HCT116 (cell line): Measurements from ENCODE around the gene TFIP11. TPM values are rescaled to one million over a fixed set of nuclear protein-coding genes. Genes with fewer than 3 reads are reported as not detected.

Experiments used
- ATAC-seq: fragments of 200-7000 bp; cut with Tn5 transposase; 2 replicates; pipeline ENCODE4 v1.9.1; 2020; ENCODE audit warnings: mild to moderate bottlenecking, moderate library complexity
- BruUV-seq: library from RNA; stranded (reverse); fragments of 400-500 nt; replicated peaks from 2 replicates; lab custom pipeline; 2021; lab: Mats Ljungman, UMichigan
- CTCF ChIA-PET: fragments of 300-600 bp; sonication (Branson Sonifier 250); formaldehyde crosslinking; loops from one replicate; lab custom pipeline; 2021; ENCODE audit warnings: antibody characterized with exemption; lab: Charles Lee
- POLR2A ChIA-PET: fragments of 300-600, 350-600 bp; sonication (Branson Sonifier 250); formaldehyde crosslinking; loops from one replicate; lab custom pipeline; 2021; ENCODE audit warnings: antibody characterized with exemption; lab: Charles Lee
- RAD21 ChIA-PET, 2 experiments: fragments of 300-600 bp; sonication (Branson Sonifier 250); formaldehyde crosslinking; loops; one replicate each; lab custom pipeline; 2023; ENCODE audit warnings: low total read pairs in 2 of 2; ENCODE audit not compliant: uncharacterized antibody in 2 of 2, unreplicated experiment in 2 of 2, low non-redundant PET in 1 of 2; lab: Charles Lee
- DNase-seq: peaks from one replicate; pipeline ENCODE4 v3.0.0-alpha.2; 2010; ENCODE audit warnings: low read depth, low spot score
- H2AFZ ChIP-seq: fragments of 200-600 bp; shearing (Covaris generic), sonication (generic); 2 replicates; pipeline ENCODE4 v1.6.1; 2017; ENCODE audit warnings: low read depth, mixed run types, mixed read lengths, antibody characterized with exemption, low read length; ENCODE audit not compliant: poor library complexity, severe bottlenecking
- H3K27ac ChIP-seq: 2 replicates; pipeline ENCODE4 v1.5.1; 2012; ENCODE audit warnings: low read depth, low read length
- H3K27me3 ChIP-seq: fragments of 200-600 bp; sonication (generic); 2 replicates; pipeline ENCODE4 v1.6.1; 2016; ENCODE audit warnings: mixed run types, low read length, mixed read lengths; ENCODE audit not compliant: insufficient read depth
- H3K36me3 ChIP-seq, 2 experiments: fragments of 200-500 bp in 1 of 2; fragments of 200-600 bp in 1 of 2; sonication (Bioruptor generic) in 1 of 2; sonication (generic) in 1 of 2; 2 replicates each; pipeline versions ENCODE4 v1.5.1 to v1.6.1; 2014 to 2016; ENCODE audit warnings: low read length in 2 of 2, inconsistent platforms in 1 of 2, mixed read lengths in 1 of 2, mixed run types in 1 of 2; ENCODE audit not compliant: insufficient read depth in 2 of 2, control insufficient read depth in 1 of 2
- H3K4me1 ChIP-seq, 2 experiments: fragments of 200-600 bp in 1 of 2; sonication (generic) in 1 of 2; 2 replicates each; pipeline versions ENCODE4 v1.5.1 to v1.6.1; 2012 to 2017; ENCODE audit warnings: low read length in 2 of 2, inconsistent platforms in 1 of 2, mild to moderate bottlenecking in 1 of 2, mixed read lengths in 1 of 2, mixed run types in 1 of 2, moderate library complexity in 1 of 2; ENCODE audit not compliant: insufficient read depth in 2 of 2, control insufficient read depth in 1 of 2
- H3K4me2 ChIP-seq: fragments of 200-600 bp; sonication (generic); 2 replicates; pipeline ENCODE4 v1.6.1; 2017; ENCODE audit warnings: mixed run types, low read length, mixed read lengths
- H3K4me3 ChIP-seq, 2 experiments: fragments of 200-600 bp in 1 of 2; sonication (generic) in 1 of 2; replicated peaks in 1 of 2; 2 replicates each; pipeline ENCODE4 v1.5.1; 2011 to 2016; ENCODE audit warnings: low read length in 2 of 2, control low read depth in 1 of 2, low read depth in 1 of 2, mild to moderate bottlenecking in 1 of 2, mixed read lengths in 1 of 2, mixed run types in 1 of 2
- H3K79me2 ChIP-seq: fragments of 200-600 bp; sonication (generic); 2 replicates; pipeline ENCODE4 v1.6.1; 2017; ENCODE audit warnings: mild to moderate bottlenecking, mixed run types, low read length, moderate library complexity, mixed read lengths; ENCODE audit not compliant: insufficient read depth
- H3K9ac ChIP-seq: fragments of 200-600 bp; sonication (generic); 2 replicates; pipeline ENCODE4 v1.6.1; 2016; ENCODE audit warnings: low read length, mixed read lengths
- H3K9me2 ChIP-seq: fragments of 200-600 bp; sonication (generic), shearing (Covaris generic); 2 replicates; pipeline ENCODE4 v1.6.1; 2017; ENCODE audit warnings: mixed run types, mild to moderate bottlenecking, moderate library complexity; ENCODE audit not compliant: insufficient read depth
- H3K9me3 ChIP-seq, 2 experiments: fragments of 200-500 bp in 1 of 2; fragments of 200-600 bp in 1 of 2; sonication (Bioruptor generic) in 1 of 2; sonication (generic) in 1 of 2; 2 replicates each; pipeline ENCODE4 v1.6.1; 2014 to 2017; ENCODE audit warnings: low read length in 2 of 2, mixed read lengths in 2 of 2, inconsistent platforms in 1 of 2, low read depth in 1 of 2, mild to moderate bottlenecking in 1 of 2, mixed run types in 1 of 2, moderate library complexity in 1 of 2; ENCODE audit not compliant: control insufficient read depth in 1 of 2, insufficient read depth in 1 of 2
- H4K20me1 ChIP-seq: fragments of 200-600 bp; sonication (generic), shearing (Covaris generic); 2 replicates; pipeline ENCODE4 v1.6.1; 2017; ENCODE audit warnings: mixed run types, mild to moderate bottlenecking, moderate library complexity; ENCODE audit not compliant: insufficient read depth
- CBX3 ChIP-seq: IDR thresholded peaks from 2 replicates; pipeline ENCODE4 v1.6.1; 2012; ENCODE audit warnings: low read depth
- EGR1 ChIP-seq: IDR thresholded peaks from 2 replicates; pipeline ENCODE4 v1.6.1; 2012; ENCODE audit warnings: low read depth
- EZH2 ChIP-seq: fragments of 200-600 bp; sonication (generic); IDR thresholded peaks from 2 replicates; pipeline ENCODE4 v1.6.1; 2017; ENCODE audit warnings: antibody characterized with exemption, mixed run types
- EZH2phosphoT487 ChIP-seq: fragments of 200-600 bp; IDR thresholded peaks from 2 replicates; pipeline ENCODE4 v1.6.1; 2018; ENCODE audit warnings: antibody characterized with exemption, borderline replicate concordance
- FOSL1 ChIP-seq: IDR thresholded peaks from 2 replicates; pipeline ENCODE4 v1.6.1; 2012; ENCODE audit warnings: low read depth
- MAX ChIP-seq: IDR thresholded peaks from 2 replicates; pipeline ENCODE4 v1.6.1; 2012
- RAD21 ChIP-seq: IDR thresholded peaks from 2 replicates; pipeline ENCODE4 v1.6.1; 2012; ENCODE audit warnings: low read depth, mild to moderate bottlenecking
- SRF ChIP-seq: IDR thresholded peaks from 2 replicates; pipeline ENCODE4 v1.6.1; 2012; ENCODE audit warnings: low read depth
- ZFX ChIP-seq: fragments of 450-650 bp; IDR thresholded peaks from 2 replicates; pipeline ENCODE4 v1.6.1; 2017
- ZNF274 ChIP-seq: fragments of 200-500 bp; sonication (Bioruptor generic); IDR thresholded peaks from 2 replicates; pipeline ENCODE4 v1.6.1; 2014; ENCODE audit warnings: mild to moderate bottlenecking, low read depth, low read length, inconsistent platforms
- intact Hi-C: fragments of 100-400 bp; cut with micrococcal nuclease; formaldehyde crosslinking; loops from 2 replicates; pipeline ENCODE4 v1.10.0; 2022
- total RNA-seq: library from RNA; stranded (reverse); gene quantifications from one replicate; pipeline ENCODE4 v1.2.1, GENCODE V29; 2021; ENCODE audit not compliant: unreplicated experiment

TFIP11 gene
- total RNA-seq, 1 experiment from 2014 or later, result 28.1 TPM

GRCh38 chr22:26555478-26555877, 43.2 kb upstream of the TFIP11 start:
- no peaks in the 10 kb centered on the region for H3K79me2 ChIP-seq
- BruUV-seq, result no TSS peak

GRCh38 chr22:26554956-26555355, 42.7 kb upstream of the TFIP11 start:
- Histone ChIP-seq H3K79me2 (no peaks in the 10 kb centered on the region), H3K4me2 (no peak overlapping the region), H3K36me3 (no peaks in the 10 kb centered on the region), H3K9me2 (no peaks in the 10 kb centered on the region), H3K27ac (no peak overlapping the region), H4K20me1 (no peaks in the 10 kb centered on the region), H2AFZ (no peak overlapping the region), H3K9ac (no peak overlapping the region), H3K27me3 (no peaks in the 10 kb centered on the region), H3K4me1 (peaks cover 13 to 17% of the 10 kb centered on the region in 2 experiments), H3K9me3 (no peaks in the 10 kb centered on the region), H3K4me3 (no peak overlapping the region)
- no peak for TF ChIP-seq EZH2phosphoT487
- TF ChIP-seq EGR1, result no peak
- no peak for TF ChIP-seq MAX
- TF ChIP-seq ZNF274, result no peak
- ChIA-PET POLR2A (no interaction called here), RAD21 (no interaction called here), CTCF (interaction anchor here (0.6 kb wide), 1 partner anchor 9 kb away, joined by 3 read pairs; no protein-coding TSS in a partner anchor)
- DNase-seq (no peak), ATAC-seq (no peak)
- intact Hi-C loops, result no loop called here
- BruUV-seq, result no TSS peak

More at GRCh38 chr22:26555478-26555877, 43.2 kb upstream of the TFIP11 start:
- H4K20me1 ChIP-seq, result no peaks in the 10 kb centered on the region
- no peak overlapping the region for H3K4me3 ChIP-seq
- POLR2A ChIA-PET, result no interaction called here
- DNase-seq (no peak), ATAC-seq (no peak)
- H3K27me3 ChIP-seq, result no peaks in the 10 kb centered on the region
- RAD21 ChIA-PET, result no interaction called here
- no peaks in the 10 kb centered on the region for H3K36me3 ChIP-seq
- H3K27ac ChIP-seq, result no peak overlapping the region
- H2AFZ ChIP-seq, result no peak overlapping the region
- CTCF ChIA-PET, result interaction anchor here (0.6 kb wide), 1 partner anchor 9 kb away, joined by 3 read pairs; no protein-coding TSS in a partner anchor
- H3K9me3 ChIP-seq, result no peaks in the 10 kb centered on the region
- no peak overlapping the region for H3K9ac ChIP-seq
- intact Hi-C loops, result no loop called here
- H3K4me1 ChIP-seq, result peaks cover 8 to 12% of the 10 kb centered on the region in 2 experiments
- H3K9me2 ChIP-seq, result no peaks in the 10 kb centered on the region
- TF ChIP-seq RAD21, result no peak
- no peak for TF ChIP-seq CBX3
- TF ChIP-seq EZH2, result no peak
- TF ChIP-seq ZFX, result no peak
- TF ChIP-seq SRF, result no peak
- no peak for TF ChIP-seq FOSL1
- H3K4me2 ChIP-seq, result no peak overlapping the region
